ENCODE results near the gene INCA1.

Gene INCA1

GRCh38 chr17:4953451-4953961 is 43.8 kb downstream of the INCA1 start:
- H3K4me3 ChIP-seq (ENCODE audit: low read depth, low read length) = no peak overlapping the region
- no peak for TF ChIP-seq CTCF (IDR thresholded peaks at IDR 0.05; ENCODE audit: low read depth, low read length)

GRCh38 chr17:4951486-4951885 is 45.8 kb downstream of the INCA1 start:
- H3K4me3 ChIP-seq (ENCODE audit: low read depth, low read length) = no peak overlapping the region
- TF ChIP-seq CTCF (IDR thresholded peaks at IDR 0.05; ENCODE audit: low read depth, low read length) = no peak

- H3K4me3 ChIP-seq (ENCODE audit: low read depth, low read length) = peak within 1 kb of the TSS; percentile 41
- TF ChIP-seq CTCF (IDR thresholded peaks at IDR 0.05; ENCODE audit: low read depth, low read length) = no peak
These were observed 46.5 kb downstream of the INCA1 start, which contains the start of gene ENO3 for GRCh38 chr17:4950746-4951204. Gene ENO3 (plus strand): TSS chr17:4951119. CDS start chr17:4951830, 711 bp downstream.

- TF ChIP-seq CTCF (IDR thresholded peaks at IDR 0.05; ENCODE audit: low read depth, low read length) = no peak
- H3K4me3 ChIP-seq (ENCODE audit: low read depth, low read length) = peak overlapping the region; percentile 41
These were observed 47.1 kb downstream of the INCA1 start for GRCh38 chr17:4950075-4950745.

DNA sequence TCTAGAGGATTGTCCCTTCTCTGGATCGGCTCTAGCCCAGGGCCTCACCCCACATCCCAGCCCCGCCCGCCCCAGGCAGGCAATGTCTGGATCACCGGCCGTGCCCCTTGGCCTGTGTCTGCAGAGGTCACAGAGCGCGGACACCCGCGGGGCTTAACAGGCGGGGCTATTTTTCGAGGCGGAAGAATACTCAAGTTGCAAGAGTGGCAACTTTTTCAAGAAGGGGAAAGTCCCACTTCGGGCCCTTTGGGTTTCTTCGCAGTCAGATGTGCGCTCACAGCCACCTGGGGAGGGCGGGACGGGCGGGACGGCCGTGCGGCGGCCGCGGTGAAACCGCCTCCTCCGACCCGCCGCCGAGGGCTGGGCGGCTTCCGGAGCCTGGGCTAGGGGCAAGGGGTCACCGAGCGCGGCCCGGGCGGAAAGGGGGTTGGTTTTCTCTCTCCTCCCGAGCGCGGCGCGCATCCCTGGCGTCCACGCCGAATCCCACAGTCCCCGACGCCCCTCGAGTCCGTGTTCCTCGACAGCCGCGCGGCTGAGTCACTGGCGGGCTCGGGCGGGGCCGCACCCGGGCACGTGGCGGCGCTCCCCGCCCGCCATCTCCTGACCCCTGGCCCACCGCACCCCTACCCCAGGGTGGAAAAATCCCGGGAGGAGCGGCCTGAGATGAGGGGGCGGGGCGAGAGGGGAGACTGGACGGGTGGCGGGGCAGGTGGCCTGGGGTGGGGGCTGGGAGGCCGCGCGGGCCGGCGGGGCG is 47.8 kb downstream of the INCA1 start:
- no peak for TF ChIP-seq CTCF (IDR thresholded peaks at IDR 0.05; ENCODE audit: low read depth, low read length)
- H3K4me3 ChIP-seq (ENCODE audit: low read depth, low read length) = peak overlapping the region; percentile 93

DNA sequence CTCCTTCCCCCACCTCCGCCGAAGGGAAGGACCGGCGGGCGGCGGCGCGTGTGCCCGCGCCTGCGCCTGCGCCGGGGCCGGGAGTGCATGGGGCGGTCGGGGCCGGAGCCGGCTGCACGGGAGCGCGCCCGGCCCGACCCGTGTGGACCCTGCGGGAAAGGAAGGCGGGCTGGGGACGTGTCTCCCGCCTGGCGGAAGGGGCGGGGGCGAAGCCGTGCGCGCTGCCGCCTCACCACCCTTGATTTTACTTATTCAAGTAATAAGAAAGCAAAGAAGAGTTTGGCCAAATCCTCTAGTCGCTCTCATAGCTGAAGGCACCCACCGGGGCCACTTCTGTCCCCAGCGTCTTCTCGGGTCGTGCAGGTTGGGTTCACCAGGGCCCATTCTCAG is 48.4 kb downstream of the INCA1 start:
- H3K4me3 ChIP-seq (ENCODE audit: low read depth, low read length) = peak overlapping the region; percentile 93
- no peak for TF ChIP-seq CTCF (IDR thresholded peaks at IDR 0.05; ENCODE audit: low read depth, low read length)

Data from WI38 (cell line).